ENCODE data around the gene BICC1.

GRCh38 chr10:58574058-58574457 lies 61.4 kb downstream of the BICC1 start:
- TF ChIP-seq CTCF (IDR thresholded peaks at IDR 0.05) (no peak), REST (IDR thresholded peaks at IDR 0.05; ENCODE audit: insufficient read depth in 1 of 2, low read depth in 2 of 2, low read length in 1 of 2) (no peak), TCF7L2 (IDR thresholded peaks at IDR 0.05; ENCODE audit: low read depth, low read length) (no peak)
